Ishikawa (cell line): ENCODE data around the gene COL6A1.

ENCODE experiments used
- CEBPB ChIP-seq: IDR thresholded peaks from 2 replicates; pipeline ENCODE4 v1.6.1; 2012
- CREB1 ChIP-seq: IDR thresholded peaks from 2 replicates; pipeline ENCODE4 v1.6.1; 2012; ENCODE audit warnings: low read depth
- EGR1 ChIP-seq: IDR thresholded peaks from 2 replicates; pipeline ENCODE4 v1.6.1; 2012
- EP300 ChIP-seq: IDR thresholded peaks from 2 replicates; pipeline ENCODE4 v1.6.1; 2012; ENCODE audit warnings: borderline replicate concordance
- FOXM1 ChIP-seq: IDR thresholded peaks from 2 replicates; pipeline ENCODE4 v1.6.1; 2012; ENCODE audit warnings: low read depth, borderline replicate concordance
- MAX ChIP-seq: IDR thresholded peaks from 2 replicates; pipeline ENCODE4 v1.6.1; 2012
- NFIC ChIP-seq: IDR thresholded peaks from 2 replicates; pipeline ENCODE4 v1.6.1; 2012
- RAD21 ChIP-seq: IDR thresholded peaks from 2 replicates; pipeline ENCODE4 v1.6.1; 2012; ENCODE audit warnings: low read depth
- REST ChIP-seq: IDR thresholded peaks from 2 replicates; pipeline ENCODE4 v1.6.1; 2012; ENCODE audit warnings: low read depth, mild to moderate bottlenecking
- TAF1 ChIP-seq: IDR thresholded peaks from 2 replicates; pipeline ENCODE4 v1.6.1; 2012; ENCODE audit warnings: low read depth, mild to moderate bottlenecking
- TCF12 ChIP-seq: IDR thresholded peaks from 2 replicates; pipeline ENCODE4 v1.6.1; 2012; ENCODE audit warnings: low read depth
- TEAD4 ChIP-seq: IDR thresholded peaks from 2 replicates; pipeline ENCODE4 v1.6.1; 2012
- YY1 ChIP-seq: IDR thresholded peaks from 2 replicates; pipeline ENCODE4 v1.6.1; 2012; ENCODE audit warnings: low read depth

GRCh38 chr21:45942755-45943629, 38.6 kb upstream of the COL6A1 start:
- TF ChIP-seq CEBPB, result no peak
- TF ChIP-seq MAX, result no peak
- TF ChIP-seq EP300, result no peak
- no peak for TF ChIP-seq CREB1
- TF ChIP-seq REST, result no peak
- TF ChIP-seq EGR1, result no peak
- no peak for TF ChIP-seq TAF1
- no peak for TF ChIP-seq RAD21
- TF ChIP-seq TCF12, result no peak
- no peak for TF ChIP-seq TEAD4
- TF ChIP-seq NFIC, result no peak
- TF ChIP-seq FOXM1, result no peak
- no peak for TF ChIP-seq YY1
